Measurements from ENCODE around the gene EMC10.

Gene EMC10

GRCh38 chr19:50501568-50502475 lies 25.5 kb downstream of the EMC10 start:
- no peak for DNase-seq (ENCODE audit: low read depth)
- no peak overlapping the region for H3K4me3 ChIP-seq (ENCODE audit: control insufficient read depth, low read depth, low read length)
- TF ChIP-seq CTCF (conservative IDR thresholded peaks at IDR 0.05; ENCODE audit: control insufficient read depth, insufficient read depth, low read depth, low read length): no peak

- no peak for TF ChIP-seq CTCF (conservative IDR thresholded peaks at IDR 0.05; ENCODE audit: control insufficient read depth, insufficient read depth, low read depth, low read length)
- no peak overlapping the region for H3K4me3 ChIP-seq (ENCODE audit: control insufficient read depth, low read depth, low read length)
- DNase-seq (ENCODE audit: low read depth): no peak
These were observed 29.7 kb downstream of the EMC10 start for GRCh38 chr19:50505856-50506611.

- no peak for TF ChIP-seq CTCF (conservative IDR thresholded peaks at IDR 0.05; ENCODE audit: control insufficient read depth, insufficient read depth, low read depth, low read length)
- H3K4me3 ChIP-seq (ENCODE audit: control insufficient read depth, low read depth, low read length): no peak overlapping the region
- no peak for DNase-seq (ENCODE audit: low read depth)
These were observed 30.4 kb downstream of the EMC10 start for GRCh38 chr19:50506700-50507099.

- no peak for DNase-seq (ENCODE audit: low read depth)
- TF ChIP-seq CTCF (conservative IDR thresholded peaks at IDR 0.05; ENCODE audit: control insufficient read depth, insufficient read depth, low read depth, low read length): no peak
- no peak overlapping the region for H3K4me3 ChIP-seq (ENCODE audit: control insufficient read depth, low read depth, low read length)
These were observed 31.1 kb downstream of the EMC10 start for GRCh38 chr19:50507376-50507775.

- no peak for DNase-seq (ENCODE audit: low read depth)
- TF ChIP-seq CTCF (conservative IDR thresholded peaks at IDR 0.05; ENCODE audit: control insufficient read depth, insufficient read depth, low read depth, low read length): no peak
- H3K4me3 ChIP-seq (ENCODE audit: control insufficient read depth, low read depth, low read length): no peak overlapping the region
These were observed 32.5 kb downstream of the EMC10 start for GRCh38 chr19:50508843-50509190.

- no peak for TF ChIP-seq CTCF (conservative IDR thresholded peaks at IDR 0.05; ENCODE audit: control insufficient read depth, insufficient read depth, low read depth, low read length)
- DNase-seq (ENCODE audit: low read depth): no peak
- no peak overlapping the region for H3K4me3 ChIP-seq (ENCODE audit: control insufficient read depth, low read depth, low read length)
These were observed 33.1 kb downstream of the EMC10 start for GRCh38 chr19:50509366-50509765.
